Activated CD4-positive, alpha-beta T cell treated with anti-CD3 and anti-CD28 coated beads for 24 hours (primary cell): Measurements from ENCODE around the gene CFAP53.
A peak's percentile ranks its signal among the peaks of the same experiment; 100 is the strongest.
"Not testable (repeated sequence)": the region's sequence is repeated elsewhere in the genome, so short reads cannot be mapped to it uniquely, and the experiment has no call there.

Source experiments
- DNase-seq, 2 donors: peaks; one replicate each; pipeline ENCODE4 v3.0.0-alpha.2; 2020; ENCODE audit warnings: low read depth in 2 of 2

CFAP53 gene

DNA sequence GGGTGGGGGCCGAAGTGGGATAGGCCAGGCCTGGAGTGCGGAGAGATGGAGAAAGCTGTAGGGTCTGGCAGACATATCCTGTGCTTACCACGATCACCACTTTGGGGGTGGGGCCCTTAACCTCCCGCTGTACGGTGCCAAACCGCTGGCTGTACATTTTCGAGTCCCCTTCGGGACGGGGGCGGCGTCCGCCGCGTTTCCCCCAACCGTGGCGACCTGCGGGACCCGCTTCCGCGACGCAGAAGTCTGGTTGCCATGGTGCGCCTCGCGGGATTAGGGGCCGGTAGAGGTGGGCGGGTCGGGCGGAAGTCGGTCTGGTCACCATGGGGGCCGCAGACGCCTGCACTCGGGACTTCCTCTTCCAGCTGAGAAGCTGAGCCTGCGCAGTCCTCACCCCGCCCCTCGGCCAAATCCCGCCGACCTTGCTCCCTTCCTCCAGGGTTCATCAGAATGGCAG, at the start of gene CFAP53:
CFAP53 (minus strand) TSS at position 248 of the 457 bp plus-strand sequence; CDS start at position 157, 91 bp downstream.
- DNase-seq, result peak; percentile 74 to 83

DNA sequence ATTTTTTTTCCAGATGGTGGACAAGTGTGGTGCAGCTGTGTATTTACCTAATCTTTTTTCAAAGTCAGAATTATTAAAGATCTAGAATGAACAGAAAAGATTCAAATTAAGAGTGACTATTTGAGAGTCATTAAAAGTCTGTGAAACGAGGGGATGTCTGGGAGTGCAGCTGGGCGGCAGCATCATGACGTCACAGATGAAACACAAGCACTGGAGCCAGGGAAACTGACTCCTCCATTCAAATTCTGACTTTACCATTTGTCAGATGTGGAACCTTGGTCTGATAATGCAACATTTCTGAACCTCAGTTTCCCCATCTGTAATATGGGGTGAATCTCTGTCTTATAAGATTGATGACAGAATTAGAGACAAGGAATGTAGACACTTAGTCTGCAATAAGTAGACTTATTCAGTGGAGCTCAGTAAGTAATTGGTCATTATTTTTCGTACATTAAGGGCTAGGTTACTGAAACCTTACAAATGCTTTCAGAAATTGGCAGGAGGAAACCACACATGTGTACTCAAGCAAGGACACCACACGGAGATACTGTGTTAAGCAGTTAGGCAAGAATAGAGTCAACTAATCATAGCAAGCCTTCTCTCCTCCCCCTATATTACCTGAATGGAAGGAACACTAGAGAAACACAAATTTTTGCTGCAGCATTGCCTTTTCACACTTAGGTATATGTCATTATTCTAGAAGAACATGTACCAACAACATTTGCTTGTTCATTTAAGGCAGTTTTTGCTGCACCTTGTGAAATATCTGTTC, 49.0 kb upstream of the CFAP53 start:
- no peak for DNase-seq

GRCh38 chr18:50313873-50314460, 47.7 kb upstream of the CFAP53 start:
- DNase-seq, result no peak

GRCh38 chr18:50313031-50313607, 46.8 kb upstream of the CFAP53 start:
- no peak for DNase-seq

DNA sequence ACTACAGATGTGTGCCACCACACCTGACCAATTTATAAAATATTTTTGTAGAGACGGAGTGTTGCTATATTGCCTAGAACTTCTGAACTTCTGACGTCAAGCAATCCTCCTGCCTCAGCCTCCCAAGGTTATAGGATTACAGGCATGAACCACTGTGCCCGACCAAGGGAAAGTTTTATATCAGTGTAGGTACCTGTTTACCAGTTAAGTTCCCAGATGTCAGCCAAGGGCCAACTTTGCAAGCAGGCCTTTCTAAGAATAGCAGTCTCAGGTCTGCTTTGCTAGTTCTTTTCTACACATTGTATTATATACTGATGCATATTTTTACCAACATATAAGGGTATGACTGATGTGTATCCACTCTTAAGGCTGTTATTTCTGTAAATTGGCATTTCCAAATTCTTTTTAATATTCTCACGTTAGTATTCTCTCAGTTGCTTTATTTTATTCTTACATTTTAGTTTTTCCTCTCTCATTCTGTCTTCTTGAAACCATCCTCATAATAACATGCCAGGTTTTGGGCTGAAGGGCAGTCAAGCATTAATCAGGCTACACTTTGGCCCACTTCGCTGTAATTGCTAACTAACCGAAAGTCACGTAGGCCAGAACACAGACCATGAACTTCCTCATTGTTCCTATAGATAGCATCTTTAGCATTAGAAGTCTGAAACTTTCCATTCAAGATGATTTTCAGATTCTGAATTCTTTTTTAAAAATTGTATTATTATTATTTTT, 46.2 kb upstream of the CFAP53 start:
- DNase-seq, result no peak

- DNase-seq, result no peak
Observed at GRCh38 chr18:50311650-50312049, 45.4 kb upstream of the CFAP53 start.

DNA sequence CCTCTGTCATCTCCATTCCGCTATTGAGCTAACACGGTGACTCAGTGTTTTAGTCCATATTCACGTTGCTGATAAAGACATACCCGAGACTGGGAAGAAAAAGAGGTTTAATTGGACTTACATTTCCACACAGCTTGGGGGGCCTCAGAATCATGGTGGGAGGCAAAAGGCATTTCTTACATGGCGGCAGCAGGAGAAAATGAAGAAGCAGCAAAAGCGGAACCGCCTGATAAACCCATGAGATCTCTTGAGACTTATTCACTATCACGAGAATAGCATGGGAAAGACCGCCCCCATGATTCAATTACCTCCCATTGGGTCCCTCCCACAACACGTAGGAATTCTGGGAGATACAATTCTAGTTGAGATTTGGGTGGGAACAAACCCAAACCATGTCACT, 43.8 kb upstream of the CFAP53 start:
- no peak for DNase-seq

DNA sequence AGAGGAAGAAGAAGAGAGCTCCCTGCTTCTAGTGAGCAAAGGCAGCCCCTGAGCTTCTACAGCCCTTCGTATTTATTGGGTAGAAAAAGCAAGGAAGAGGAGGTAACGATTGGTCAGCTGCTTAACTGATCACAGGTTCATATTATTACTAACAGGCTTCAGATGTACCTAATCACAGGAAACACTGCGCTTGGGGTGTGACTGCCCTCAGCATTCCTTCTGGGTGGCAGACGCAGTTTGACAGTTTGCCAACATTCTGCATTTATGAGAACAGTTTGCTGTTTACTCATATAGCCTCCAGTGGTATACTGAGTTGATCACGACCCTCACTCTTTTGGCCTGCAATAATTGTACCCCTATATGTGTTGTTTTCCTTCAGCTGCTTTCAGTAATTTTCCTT, 42.6 kb upstream of the CFAP53 start:
- DNase-seq, result not testable (repeated sequence)

GRCh38 chr18:50307738-50308470, 41.6 kb upstream of the CFAP53 start:
- DNase-seq, result peak; percentile 84 to 87

DNA sequence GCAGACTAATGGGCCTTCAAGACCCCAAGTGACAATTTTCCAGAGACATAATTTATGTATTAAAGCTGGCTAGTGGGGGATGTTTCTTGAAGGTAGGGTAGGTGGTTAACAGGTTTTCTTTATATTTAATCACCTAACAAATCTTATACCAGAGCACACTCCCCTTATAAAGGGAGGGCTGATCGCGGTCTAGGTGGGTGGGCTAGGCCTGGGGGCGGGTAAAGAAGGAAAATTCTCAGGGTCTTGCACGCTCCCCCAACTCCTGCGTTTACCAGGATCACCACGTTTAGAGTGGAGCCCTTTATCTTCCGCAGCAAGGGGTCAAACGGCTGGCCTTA, 41.1 kb upstream of the CFAP53 start:
- DNase-seq, result no peak

DNA sequence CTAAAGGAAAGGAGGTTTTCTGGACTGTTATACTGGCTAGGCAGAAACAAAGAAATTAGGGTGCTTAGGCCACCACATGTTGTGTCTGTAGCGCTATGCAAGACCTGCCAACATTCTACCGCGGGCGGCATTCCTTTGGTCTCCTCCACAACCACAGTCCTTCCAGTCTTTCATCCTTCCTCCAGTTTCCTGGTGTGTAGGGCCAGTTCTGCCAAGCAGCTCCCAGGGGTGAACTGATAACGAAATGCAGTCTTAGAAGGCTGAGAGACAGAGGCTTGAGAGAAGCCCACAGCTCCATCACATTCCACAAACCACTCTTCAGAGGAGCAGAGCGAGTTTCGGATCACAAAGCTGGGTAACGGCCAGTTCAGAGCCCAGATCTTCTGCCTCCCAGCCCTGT, 40.6 kb upstream of the CFAP53 start:
- no peak for DNase-seq

- DNase-seq, result no peak
Observed at GRCh38 chr18:50301074-50301473, 34.8 kb upstream of the CFAP53 start.

- DNase-seq, result no peak
Observed at GRCh38 chr18:50299626-50300388, 33.5 kb upstream of the CFAP53 start.

- DNase-seq, result no peak
Observed at GRCh38 chr18:50298443-50299284, 32.4 kb upstream of the CFAP53 start.

GRCh38 chr18:50297621-50298442, 31.5 kb upstream of the CFAP53 start:
- peak; percentile 31 to 54 for DNase-seq

GRCh38 chr18:50293039-50293438, 26.7 kb upstream of the CFAP53 start:
- no peak for DNase-seq

DNA sequence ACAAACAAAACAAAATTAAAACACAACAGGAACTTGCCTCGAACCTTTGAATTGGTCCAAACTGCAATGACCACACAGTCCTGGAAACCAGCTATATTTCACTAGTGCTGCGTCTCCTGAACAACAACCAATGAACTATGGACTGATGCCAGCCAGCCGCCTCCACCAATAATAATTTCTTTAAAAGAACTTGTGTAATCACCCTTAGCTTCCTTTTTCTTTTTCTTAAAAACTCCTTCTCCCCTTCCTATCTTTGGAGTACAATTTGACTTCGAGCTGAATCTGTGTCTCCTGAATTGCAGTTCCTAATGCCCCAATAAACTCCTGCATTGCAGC, 22.8 kb upstream of the CFAP53 start:
- no peak for DNase-seq

DNA sequence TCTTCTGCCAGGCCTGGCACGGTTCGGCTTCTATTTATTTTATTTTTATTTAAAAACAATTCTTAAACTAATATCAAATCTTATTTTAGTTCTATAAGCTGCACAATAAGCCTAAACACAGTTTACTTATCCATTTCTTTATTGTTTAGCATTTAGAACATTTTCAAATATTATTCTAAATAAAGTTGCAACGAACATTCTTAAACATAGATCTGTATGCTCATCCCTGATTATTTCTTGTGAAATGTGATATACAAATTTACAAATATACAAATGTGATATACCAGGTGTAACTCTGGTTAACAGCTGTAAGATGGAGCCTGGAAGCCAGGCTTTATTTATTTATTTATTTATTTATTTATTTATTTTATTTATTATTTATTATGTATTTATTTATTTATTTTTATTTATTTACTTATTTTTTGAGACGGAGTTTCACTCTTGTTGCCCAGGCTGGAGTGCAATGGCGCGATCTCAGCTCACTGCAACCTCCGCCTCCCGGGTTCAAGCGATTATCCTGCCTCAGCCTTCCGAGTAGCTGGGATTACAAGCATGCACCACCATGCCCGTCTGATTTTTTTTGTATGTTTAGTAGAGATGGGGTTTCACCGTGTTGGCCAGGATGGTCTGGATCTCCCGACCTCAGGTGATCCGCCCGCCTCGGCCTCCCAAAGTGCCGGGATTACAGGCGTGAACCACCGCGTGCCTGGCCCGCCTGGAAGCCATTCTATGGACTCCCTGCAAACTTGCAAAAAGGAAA, 22.2 kb upstream of the CFAP53 start:
- not testable (repeated sequence) for DNase-seq
